Activated CD8-positive, alpha-beta memory T cell treated with anti-CD3 and anti-CD28 coated beads for 1 hour (primary cell): ENCODE results near the gene RNF166.
A peak's percentile ranks its signal among the peaks of the same experiment; 100 is the strongest.

Experiments used
- DNase-seq, 2 donors: peaks; one replicate each; pipeline ENCODE4 v3.0.0-alpha.2; 2020; ENCODE audit warnings: low read depth in 1 of 2; ENCODE audit errors: extremely low read depth in 1 of 2

The RNF166 gene

GRCh38 chr16:88739139-88739976 lies 33.1 kb upstream of the RNF166 start:
- no peak for DNase-seq

GRCh38 chr16:88738151-88739084 lies 32.2 kb upstream of the RNF166 start:
- no peak for DNase-seq

GRCh38 chr16:88737298-88738150 lies 31.3 kb upstream of the RNF166 start:
- peak; percentile 44 to 49 for DNase-seq

- DNase-seq: no peak
Observed at GRCh38 chr16:88736496-88736895, 30.3 kb upstream of the RNF166 start.

GRCh38 chr16:88736088-88736487 lies 29.9 kb upstream of the RNF166 start:
- no peak for DNase-seq

GRCh38 chr16:88735616-88736015 lies 29.4 kb upstream of the RNF166 start:
- no peak for DNase-seq

GRCh38 chr16:88735121-88735520 lies 28.9 kb upstream of the RNF166 start:
- no peak for DNase-seq

- no peak for DNase-seq
Observed at GRCh38 chr16:88734361-88734728, 28.1 kb upstream of the RNF166 start.

- DNase-seq: no peak
Observed at GRCh38 chr16:88733630-88734360, 27.6 kb upstream of the RNF166 start.

- DNase-seq: no peak
Observed at GRCh38 chr16:88732961-88733294, 26.7 kb upstream of the RNF166 start.

- DNase-seq: no peak
Observed at GRCh38 chr16:88732172-88732960, 26.2 kb upstream of the RNF166 start.

GRCh38 chr16:88731699-88732098 lies 25.5 kb upstream of the RNF166 start:
- no peak for DNase-seq

- DNase-seq: no peak
Observed at GRCh38 chr16:88730632-88731607, 24.7 kb upstream of the RNF166 start.

GRCh38 chr16:88727871-88728270 lies 21.7 kb upstream of the RNF166 start:
- no peak for DNase-seq

GRCh38 chr16:88726981-88727380 lies 20.8 kb upstream of the RNF166 start:
- no peak for DNase-seq

GRCh38 chr16:88726408-88726749 lies 20.2 kb upstream of the RNF166 start:
- no peak for DNase-seq

GRCh38 chr16:88725609-88726407 lies 19.6 kb upstream of the RNF166 start:
- no peak for DNase-seq
